Tibial artery (tissue), 4 donors: ENCODE results near the gene NLRC5.

Experiments used
- DNase-seq, 2 donors: peaks; one replicate each; pipeline ENCODE4 v3.0.0-alpha.2; 2019
- H3K27ac ChIP-seq, 2 donors: fragments of 200-600 bp; sonication (generic) in 1 of 2; 1 replicate in 1 of 2; 2 replicates in 1 of 2; pipeline ENCODE4 v1.5.1; 2018 to 2019; ENCODE audit warnings: mild to moderate bottlenecking in 1 of 2
- H3K27me3 ChIP-seq, 2 donors: fragments of 200-600 bp; sonication (generic) in 1 of 2; one replicate each; pipeline versions ENCODE4 v1.5.1 to v1.6.0; 2016 to 2019
- H3K36me3 ChIP-seq, 3 donors: fragments of 200-600 bp; sonication (generic) in 2 of 3; one replicate each; pipeline ENCODE4 v1.5.1; 2016 to 2019; ENCODE audit warnings: mild to moderate bottlenecking in 2 of 3
- H3K4me1 ChIP-seq, 4 donors: fragments of 200-600 bp; sonication (generic) in 2 of 4; 1 replicate in 3 of 4; 2 replicates in 1 of 4; pipeline ENCODE4 v1.5.1; 2016 to 2019
- H3K4me3 ChIP-seq, 2 donors: fragments of 200-600 bp; sonication (generic) in 1 of 2; 1 replicate in 1 of 2; 2 replicates in 1 of 2; pipeline ENCODE4 v1.5.1; 2018 to 2019; ENCODE audit warnings: mild to moderate bottlenecking in 2 of 2
- H3K9me3 ChIP-seq, 3 donors: fragments of 200-600 bp; sonication (generic) in 1 of 3; one replicate each; pipeline ENCODE4 v1.5.1; 2016 to 2019
- intact Hi-C: fragments of 100-400 bp; cut with DNase I; formaldehyde crosslinking; loops from one replicate; pipeline ENCODE4 v1.15.0; 2023; ENCODE audit warnings: low total_unique reads
- TF ChIP-seq, protein P1 (sequence below), 2 experiments: fragments of 200-600 bp in 1 of 2; fragments of 450-650 bp in 1 of 2; IDR thresholded peaks; one replicate each; pipeline ENCODE4 v1.5.1; 2017 to 2019; ENCODE audit warnings: antibody characterized with exemption in 2 of 2, mild to moderate bottlenecking in 1 of 2, moderate library complexity in 1 of 2

Gene NLRC5

DNA sequence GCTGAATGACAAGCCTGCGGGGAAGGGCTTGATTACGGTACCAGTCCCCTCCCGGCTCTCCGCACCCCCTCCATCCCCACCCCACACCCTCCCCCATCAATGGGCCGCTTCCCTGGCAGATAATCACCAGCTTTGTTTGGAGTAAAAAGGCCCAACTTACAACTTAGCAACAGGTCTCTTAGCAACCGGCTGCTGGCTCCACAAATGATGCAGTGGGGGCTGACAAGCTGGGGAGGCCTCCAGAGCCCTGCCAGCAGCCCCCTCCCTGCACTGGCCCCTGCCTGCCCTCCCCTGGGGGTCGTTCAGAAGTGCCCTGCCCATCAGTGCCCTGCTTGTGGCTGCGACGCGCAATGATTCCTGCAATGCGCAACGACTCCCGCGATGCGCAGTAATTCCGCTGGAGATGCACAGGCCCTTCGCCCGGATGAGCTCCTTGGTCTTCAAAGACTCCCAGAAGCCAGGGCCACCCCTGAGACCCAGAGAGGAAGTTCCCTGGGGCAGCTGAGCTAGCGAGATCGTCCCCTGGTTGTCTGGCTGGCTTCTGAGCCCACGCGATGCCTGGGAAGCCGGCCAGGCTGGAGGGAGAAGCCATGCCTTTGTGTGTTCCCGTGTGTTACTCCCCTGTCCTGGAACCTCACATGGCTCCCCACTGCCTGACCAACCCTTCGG is 126.3 kb downstream of the NLRC5 start:
- H3K4me1 ChIP-seq = peaks cover 0 to 36% (median 26%) of the 10 kb centered on the region in 4 donors
- H3K36me3 ChIP-seq = peaks cover 19 to 50% (median 33%) of the 10 kb centered on the region in 3 donors
- H3K9me3 ChIP-seq = no peaks in the 10 kb centered on the region
- no peak overlapping the region for H3K4me3 ChIP-seq
- TF ChIP-seq, protein P1, sequence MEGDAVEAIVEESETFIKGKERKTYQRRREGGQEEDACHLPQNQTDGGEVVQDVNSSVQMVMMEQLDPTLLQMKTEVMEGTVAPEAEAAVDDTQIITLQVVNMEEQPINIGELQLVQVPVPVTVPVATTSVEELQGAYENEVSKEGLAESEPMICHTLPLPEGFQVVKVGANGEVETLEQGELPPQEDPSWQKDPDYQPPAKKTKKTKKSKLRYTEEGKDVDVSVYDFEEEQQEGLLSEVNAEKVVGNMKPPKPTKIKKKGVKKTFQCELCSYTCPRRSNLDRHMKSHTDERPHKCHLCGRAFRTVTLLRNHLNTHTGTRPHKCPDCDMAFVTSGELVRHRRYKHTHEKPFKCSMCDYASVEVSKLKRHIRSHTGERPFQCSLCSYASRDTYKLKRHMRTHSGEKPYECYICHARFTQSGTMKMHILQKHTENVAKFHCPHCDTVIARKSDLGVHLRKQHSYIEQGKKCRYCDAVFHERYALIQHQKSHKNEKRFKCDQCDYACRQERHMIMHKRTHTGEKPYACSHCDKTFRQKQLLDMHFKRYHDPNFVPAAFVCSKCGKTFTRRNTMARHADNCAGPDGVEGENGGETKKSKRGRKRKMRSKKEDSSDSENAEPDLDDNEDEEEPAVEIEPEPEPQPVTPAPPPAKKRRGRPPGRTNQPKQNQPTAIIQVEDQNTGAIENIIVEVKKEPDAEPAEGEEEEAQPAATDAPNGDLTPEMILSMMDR (IDR thresholded peaks at IDR 0.05) = no peak
- H3K27me3 ChIP-seq = no peaks in the 10 kb centered on the region
- intact Hi-C loops = no loop called here
- DNase-seq = peak; percentile 59 to 70
- H3K27ac ChIP-seq = no peak overlapping the region

DNA sequence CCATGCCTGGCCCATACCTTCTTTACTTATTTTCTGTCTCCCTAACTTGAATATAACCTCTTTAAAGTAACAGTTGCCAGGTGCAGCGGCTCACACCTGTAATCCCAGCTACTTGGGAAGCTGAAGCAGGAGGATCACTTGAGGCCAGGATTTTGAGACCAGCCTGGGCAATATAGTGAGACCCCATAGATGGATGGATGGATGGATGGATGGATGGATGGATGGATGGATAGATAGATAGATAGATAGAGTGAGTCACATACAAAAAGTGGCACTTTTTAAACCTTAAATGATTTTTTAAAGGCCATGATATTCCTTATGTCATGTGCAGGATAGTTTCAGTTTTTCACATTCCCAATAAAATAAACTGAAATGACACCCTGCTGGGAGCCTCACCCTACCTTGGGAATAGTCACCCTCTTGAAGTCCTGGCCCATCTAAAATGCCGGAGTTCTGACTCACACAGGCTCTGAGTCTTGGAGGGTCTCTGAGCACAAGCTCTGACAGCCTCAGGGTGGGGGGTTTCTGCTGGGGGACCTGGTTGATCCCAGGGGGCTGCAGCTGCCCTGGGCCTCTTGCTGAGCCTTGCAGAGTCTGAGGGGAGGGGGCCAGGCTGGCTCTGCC is 129.2 kb downstream of the NLRC5 start:
- H3K27ac ChIP-seq = no peak overlapping the region
- no peaks in the 10 kb centered on the region for H3K9me3 ChIP-seq
- peaks cover 0 to 14% (median 12%) of the 10 kb centered on the region in 4 donors for H3K4me1 ChIP-seq
- TF ChIP-seq, protein P1 (IDR thresholded peaks at IDR 0.05) = no peak
- peaks cover 33 to 71% (median 50%) of the 10 kb centered on the region in 3 donors for H3K36me3 ChIP-seq
- no peak overlapping the region for H3K4me3 ChIP-seq
- H3K27me3 ChIP-seq = no peaks in the 10 kb centered on the region
- intact Hi-C loops = no loop called here
- DNase-seq = no peak

DNA sequence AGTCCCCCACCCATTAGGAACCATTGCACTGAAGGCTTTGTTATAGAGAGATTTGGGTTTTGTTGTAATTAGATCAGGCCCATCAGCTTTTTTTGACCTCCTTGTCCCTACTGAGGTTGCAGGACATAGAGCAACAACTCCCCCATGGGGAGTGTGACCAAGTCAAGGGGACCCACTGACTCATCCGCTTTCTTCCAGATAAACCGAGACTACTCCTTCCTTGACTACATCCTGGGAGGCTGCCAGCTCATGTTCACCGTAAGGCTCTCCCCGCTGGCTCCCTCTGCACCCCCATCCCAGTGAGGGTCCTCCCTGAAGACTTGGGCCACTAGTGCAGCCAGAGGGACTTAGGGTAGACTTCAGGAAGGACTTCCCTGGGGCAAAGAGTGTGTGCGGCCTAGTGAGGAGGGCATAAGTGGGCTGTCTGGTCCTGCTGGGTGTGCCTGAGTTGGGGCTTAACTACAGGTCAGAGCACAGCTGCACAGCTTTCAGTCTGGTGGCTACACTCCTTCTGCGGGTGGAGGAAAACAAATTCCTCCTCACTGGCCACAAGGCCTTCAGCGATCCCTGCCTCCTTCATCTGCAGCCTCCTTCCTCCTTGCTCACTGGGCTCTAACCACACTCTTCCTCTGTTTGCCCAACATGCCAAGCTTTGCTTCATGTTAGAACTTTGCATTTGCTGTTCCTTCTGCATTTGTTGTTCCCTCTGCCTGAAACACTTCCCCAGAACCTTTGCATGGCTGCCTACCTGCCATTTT is 134.0 kb downstream of the NLRC5 start:
- H3K27ac ChIP-seq = no peak overlapping the region
- no peak overlapping the region for H3K4me3 ChIP-seq
- intact Hi-C loops = no loop called here
- no peaks in the 10 kb centered on the region for H3K9me3 ChIP-seq
- no peaks in the 10 kb centered on the region for H3K4me1 ChIP-seq
- peaks cover 33 to 76% (median 50%) of the 10 kb centered on the region in 3 donors for H3K36me3 ChIP-seq
- no peak for DNase-seq
- H3K27me3 ChIP-seq = no peaks in the 10 kb centered on the region
- TF ChIP-seq, protein P1 (IDR thresholded peaks at IDR 0.05) = no peak

DNA sequence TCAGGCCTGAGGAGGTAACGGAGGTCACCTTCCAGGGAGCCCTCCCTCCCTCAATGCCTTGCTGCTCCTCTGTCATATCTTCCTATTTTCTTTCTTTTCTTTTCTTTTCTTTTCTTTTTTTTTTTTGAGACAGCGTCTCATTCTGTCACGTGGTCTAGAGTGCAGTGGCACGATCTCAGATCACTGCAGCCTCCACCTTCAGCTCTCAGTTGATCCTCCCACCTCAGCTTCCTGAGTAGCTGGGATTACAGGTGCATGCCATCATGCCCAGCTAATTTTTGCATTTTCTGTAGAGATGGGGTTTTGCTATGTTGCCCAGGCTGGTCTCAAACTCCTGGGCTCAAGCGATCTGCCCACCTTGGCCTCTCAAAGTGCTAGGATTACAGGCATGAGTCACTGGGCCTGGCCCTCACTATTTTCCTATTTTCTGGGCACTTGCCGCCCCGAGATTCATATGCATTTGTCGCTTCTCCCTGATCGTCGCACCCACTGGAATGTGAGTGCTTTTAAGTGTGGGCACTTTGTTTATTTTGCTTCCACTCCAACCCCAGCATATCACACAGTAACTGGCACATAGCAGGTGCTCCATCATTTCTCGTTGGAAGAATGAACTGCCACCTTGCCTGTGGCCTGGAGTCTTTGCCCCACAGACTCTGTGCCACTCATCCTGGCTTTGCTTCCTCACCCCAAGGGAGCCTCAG is 134.8 kb downstream of the NLRC5 start:
- TF ChIP-seq, protein P1 (IDR thresholded peaks at IDR 0.05) = no peak
- DNase-seq = no peak
- Histone ChIP-seq H3K9me3 (no peaks in the 10 kb centered on the region), H3K4me3 (no peak overlapping the region), H3K4me1 (no peaks in the 10 kb centered on the region), H3K27ac (no peak overlapping the region), H3K27me3 (no peaks in the 10 kb centered on the region), H3K36me3 (peaks cover 33 to 73% (median 46%) of the 10 kb centered on the region in 3 donors)
- intact Hi-C loops = no loop called here

DNA sequence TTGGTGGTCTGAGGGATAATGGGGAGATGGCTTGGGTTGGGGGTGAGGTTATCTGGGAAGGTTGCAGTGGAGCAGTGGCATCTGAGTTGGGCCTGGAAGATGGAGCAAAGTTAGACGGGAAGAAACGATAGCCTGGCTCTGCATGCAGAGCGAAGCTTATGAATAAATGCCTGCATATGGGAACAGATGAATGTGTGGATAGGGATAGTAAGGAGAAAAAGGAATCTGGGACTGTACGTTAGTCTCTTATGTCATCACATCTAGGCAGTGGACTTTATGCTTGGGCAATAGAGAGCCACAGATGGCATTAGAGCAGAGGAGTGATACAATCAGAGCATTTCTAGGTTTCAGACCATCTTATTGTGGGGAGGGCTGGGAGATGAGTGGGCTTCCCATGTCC is 136.0 kb downstream of the NLRC5 start:
- peaks cover 26 to 65% (median 40%) of the 10 kb centered on the region in 3 donors for H3K36me3 ChIP-seq
- no peak for DNase-seq

More for the DNA sequence above, 136.0 kb downstream of the NLRC5 start:
- TF ChIP-seq, protein P1 (IDR thresholded peaks at IDR 0.05) = no peak
- Histone ChIP-seq H3K27ac (no peak overlapping the region), H3K27me3 (no peaks in the 10 kb centered on the region), H3K4me1 (no peaks in the 10 kb centered on the region), H3K9me3 (no peaks in the 10 kb centered on the region), H3K4me3 (no peak overlapping the region)
- intact Hi-C loops = no loop called here
